Placental pericyte (primary cell): Measurements from ENCODE around the gene CHPT1. TPM values are rescaled to one million over a fixed set of nuclear protein-coding genes. Genes with fewer than 3 reads are reported as not detected.

Source experiments
- small RNA-seq: library from RNA; depleted of rRNA; stranded (forward); fragments of <200 nt; gene quantifications from one replicate; pipeline ENCODE3, GENCODE V24; 2012; ENCODE audit warnings: low replicate concordance
- total RNA-seq: library from RNA; depleted of rRNA; stranded (reverse); fragments of >200 nt; gene quantifications from 2 replicates; pipeline ENCODE4 v1.2.3, GENCODE V29; 2012

CHPT1 gene
- 21.0 and 33.9 TPM in 2 replicates for total RNA-seq

GRCh38 chr12:101697197-101697929 is at the start of gene CHPT1:
Gene CHPT1 (plus strand): TSS chr12:101697640. CDS start chr12:101697862, 222 bp downstream.

DNA sequence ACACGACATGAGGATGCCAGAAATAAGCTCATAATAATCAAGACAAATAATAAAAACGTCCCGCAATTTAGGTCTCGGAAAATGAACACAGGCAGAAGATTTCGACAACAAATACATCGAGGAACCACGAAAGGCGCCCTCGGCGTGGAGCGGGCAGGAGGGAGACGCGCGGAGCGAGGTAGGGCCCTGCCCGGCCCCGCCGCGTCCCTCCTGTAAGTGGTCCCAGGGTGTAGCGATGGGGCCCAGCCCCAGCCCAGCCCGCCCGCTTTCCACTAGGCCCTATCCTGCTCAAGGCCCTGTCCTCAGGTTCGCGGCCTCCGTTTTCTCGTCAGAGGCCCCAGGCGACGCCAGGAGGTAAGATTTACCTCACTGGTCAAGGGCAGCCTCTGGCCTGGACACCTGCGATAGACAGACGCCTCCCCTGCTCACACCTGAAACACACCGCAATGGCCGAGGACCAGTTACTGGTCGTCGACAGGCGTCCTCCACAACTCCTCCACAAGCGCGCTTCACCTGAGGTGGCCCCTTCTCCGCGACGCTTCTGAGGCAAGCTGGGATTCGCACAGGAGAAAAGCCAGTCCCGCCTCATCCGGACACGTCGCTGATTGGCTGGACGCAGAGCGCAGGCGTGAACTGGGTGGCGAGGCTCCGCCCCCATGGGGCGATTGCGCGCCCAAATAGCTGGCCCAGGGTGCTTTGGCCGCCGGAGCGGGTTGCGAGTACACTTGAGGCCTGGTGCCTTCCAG is 41.7 kb downstream of the CHPT1 start, which contains the start of gene SYCP3:
TSS of gene SYCP3 (minus strand) at position 543 of the 746 bp plus-strand sequence. CDS start 1,527 bp downstream, outside the sequence.

Small RNA genes lying within 50 kb of the gene (small RNA-seq; reads per million reads assigned to genes)
- gene RNU6-101P, result not detected
- gene RNY1P16, result not detected

Other genes starting within 250 kb of the CHPT1 start
- not detected in 2 replicates for gene SPIC, start 222.3 kb upstream of the CHPT1 start, total RNA-seq
- gene MYBPC1, start 102.7 kb upstream of the CHPT1 start, total RNA-seq, result not detected in 2 replicates
- gene SYCP3, start 41.8 kb downstream of the CHPT1 start, total RNA-seq, result under 0.01 TPM in 2 replicates
- 32.6 and 39.8 TPM in 2 replicates for gene GNPTAB, start 133.3 kb downstream of the CHPT1 start, total RNA-seq
- gene DRAM1, start 179.9 kb downstream of the CHPT1 start, total RNA-seq, result 51.3 and 129 TPM in 2 replicates